ENCODE results near the gene ZNF445.
"Not testable (repeated sequence)": the region's sequence is repeated elsewhere in the genome, so short reads cannot be mapped to it uniquely, and the experiment has no call there.

ZNF445 gene

DNA sequence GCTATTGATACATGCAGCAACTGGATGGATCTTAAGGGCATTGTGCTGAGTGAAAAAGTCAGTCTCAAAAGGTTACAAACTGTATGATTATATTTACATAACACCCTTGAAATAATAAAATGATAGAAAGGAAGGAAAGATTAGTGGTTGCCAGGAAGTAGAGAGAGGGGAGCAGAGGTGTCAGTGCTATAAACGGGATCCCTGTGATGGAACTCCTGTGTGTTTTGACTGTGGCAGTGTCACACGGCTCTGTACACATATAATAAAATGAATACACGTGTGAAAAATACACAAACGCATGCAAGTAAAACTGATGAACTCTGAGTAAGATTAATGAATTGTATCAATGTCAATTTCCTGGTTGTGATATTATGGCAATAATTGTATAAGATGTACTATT, 78.6 kb downstream of the ZNF445 start:
- DNase-seq (ENCODE audit: low read depth) = no peak

DNA sequence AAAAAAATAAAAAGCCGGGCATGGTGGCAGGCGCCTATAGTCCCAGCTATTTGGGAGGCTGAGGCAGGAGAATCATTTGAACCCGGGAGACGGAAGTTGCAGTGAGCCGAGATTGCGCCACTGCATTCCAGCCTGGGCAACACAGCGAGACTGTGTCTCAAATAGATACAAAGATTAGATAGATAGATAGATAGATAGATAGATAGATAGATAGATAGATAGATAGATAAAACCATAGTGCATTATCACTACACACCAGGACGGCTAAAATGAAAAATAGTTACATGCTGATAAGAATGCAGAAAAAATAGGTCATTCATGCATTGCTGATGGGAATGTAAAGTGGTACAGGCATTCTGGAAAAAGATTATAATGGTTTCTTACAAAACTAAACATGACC, 79.2 kb downstream of the ZNF445 start:
- DNase-seq (ENCODE audit: low read depth) = not testable (repeated sequence)

GRCh38 chr3:44396200-44397171, 81.0 kb downstream of the ZNF445 start:
- no peak for DNase-seq (ENCODE audit: low read depth)

GRCh38 chr3:44395714-44396113, 81.8 kb downstream of the ZNF445 start:
- no peak for DNase-seq (ENCODE audit: low read depth)

DNA sequence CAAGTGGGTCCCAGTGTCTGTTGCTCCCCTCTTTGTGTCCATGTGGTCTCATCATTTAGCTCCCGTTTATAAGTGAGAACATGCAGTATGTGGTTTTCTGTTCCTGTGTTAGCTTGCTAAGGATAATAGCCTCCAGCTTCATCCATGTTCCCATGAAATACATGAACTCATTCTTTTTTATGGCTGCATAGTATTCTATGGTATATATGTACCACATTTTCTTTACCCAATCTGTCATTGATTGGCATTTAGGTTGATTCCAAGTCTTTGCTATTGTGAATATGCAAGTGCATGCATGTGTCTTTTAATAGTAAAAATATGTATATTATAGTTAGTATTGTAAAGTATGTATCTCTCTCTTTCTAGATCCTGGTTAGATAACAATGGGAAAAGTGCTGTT, 85.0 kb downstream of the ZNF445 start:
- DNase-seq (ENCODE audit: low read depth) = no peak

DNA sequence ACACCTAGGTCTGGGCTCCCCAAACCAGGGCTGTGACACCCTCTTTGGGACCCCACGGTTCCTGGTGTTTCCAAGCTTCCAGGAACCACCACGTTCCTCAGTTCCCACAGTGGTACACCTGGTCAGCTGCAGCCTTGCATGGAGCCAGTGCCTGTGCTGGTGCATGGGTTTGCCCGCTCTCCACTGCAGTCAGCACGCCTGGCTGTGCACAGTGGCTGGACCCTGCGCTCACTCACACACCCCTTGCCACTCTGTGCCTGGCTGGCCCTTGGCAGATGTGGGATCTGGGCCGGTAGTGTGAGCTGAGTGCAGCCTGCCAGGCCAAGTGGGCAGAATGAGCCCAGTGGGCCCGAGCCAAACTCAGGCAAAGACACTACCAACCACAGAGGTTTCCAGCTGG, 90.1 kb downstream of the ZNF445 start:
- no peak for DNase-seq (ENCODE audit: low read depth)
